Measurements from ENCODE around the gene ARHGAP9. TPM values are rescaled to one million over a fixed set of nuclear protein-coding genes. Genes with fewer than 3 reads are reported as not detected.
"Not testable (repeated sequence)": the region's sequence is repeated elsewhere in the genome, so short reads cannot be mapped to it uniquely, and the experiment has no call there.

The ARHGAP9 gene
- total and polyA plus RNA-seq, 8 donors = 2.3 to 28.1 (median 6.7) TPM; not detected in 1

GRCh38 chr12:57518176-57518919 lies 38.7 kb upstream of the ARHGAP9 start:
- TF ChIP-seq EP300 (IDR thresholded peaks at IDR 0.05) = no peak
- no peak for TF ChIP-seq POLR2AphosphoS5 (IDR thresholded peaks at IDR 0.05)
- TF ChIP-seq POLR2A (IDR thresholded peaks at IDR 0.05) = no peak
- TF ChIP-seq, protein P1, sequence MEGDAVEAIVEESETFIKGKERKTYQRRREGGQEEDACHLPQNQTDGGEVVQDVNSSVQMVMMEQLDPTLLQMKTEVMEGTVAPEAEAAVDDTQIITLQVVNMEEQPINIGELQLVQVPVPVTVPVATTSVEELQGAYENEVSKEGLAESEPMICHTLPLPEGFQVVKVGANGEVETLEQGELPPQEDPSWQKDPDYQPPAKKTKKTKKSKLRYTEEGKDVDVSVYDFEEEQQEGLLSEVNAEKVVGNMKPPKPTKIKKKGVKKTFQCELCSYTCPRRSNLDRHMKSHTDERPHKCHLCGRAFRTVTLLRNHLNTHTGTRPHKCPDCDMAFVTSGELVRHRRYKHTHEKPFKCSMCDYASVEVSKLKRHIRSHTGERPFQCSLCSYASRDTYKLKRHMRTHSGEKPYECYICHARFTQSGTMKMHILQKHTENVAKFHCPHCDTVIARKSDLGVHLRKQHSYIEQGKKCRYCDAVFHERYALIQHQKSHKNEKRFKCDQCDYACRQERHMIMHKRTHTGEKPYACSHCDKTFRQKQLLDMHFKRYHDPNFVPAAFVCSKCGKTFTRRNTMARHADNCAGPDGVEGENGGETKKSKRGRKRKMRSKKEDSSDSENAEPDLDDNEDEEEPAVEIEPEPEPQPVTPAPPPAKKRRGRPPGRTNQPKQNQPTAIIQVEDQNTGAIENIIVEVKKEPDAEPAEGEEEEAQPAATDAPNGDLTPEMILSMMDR (IDR thresholded peaks at IDR 0.05) = no peak
- Histone ChIP-seq H3K36me3 (peaks cover 45 to 50% (median 47%) of the 10 kb centered on the region in 4 donors), H3K4me3 (peak overlapping the region; percentile 72 to 86 (median 80)), H3K9me3 (no peaks in the 10 kb centered on the region), H3K4me1 (peaks cover 38 to 76% (median 61%) of the 10 kb centered on the region in 4 donors), H3K27me3 (no peaks in the 10 kb centered on the region), H3K27ac (peak overlapping the region; percentile 22 to 99 (median 99))
- WGBS, 5 donors = 58 to 76% (median 73%) methylated on average over 8 of the region's 8 CpGs
- DNase-seq = no peak
- intact Hi-C loops (cut with DNase I; ENCODE audit: low total_unique reads) = no loop called here

DNA sequence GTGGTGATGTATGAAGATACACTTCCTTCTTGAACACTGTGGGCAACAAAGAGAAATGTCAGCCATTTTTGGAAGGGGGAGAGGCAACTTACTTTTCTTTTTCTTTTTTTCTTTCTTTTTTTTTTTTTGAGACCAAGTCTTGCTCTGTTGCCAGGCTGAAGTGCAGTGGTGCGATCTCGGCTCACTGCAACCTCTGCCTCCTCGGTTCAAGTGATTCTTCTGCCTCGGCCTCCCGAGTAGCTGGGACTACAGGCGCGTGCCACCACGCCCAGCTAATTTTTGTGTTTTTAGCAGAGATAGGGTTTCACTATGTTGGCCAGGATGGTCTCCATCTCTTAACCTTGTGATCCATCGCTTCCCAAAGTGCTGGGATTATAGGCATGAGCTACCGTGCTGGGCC lies 38.1 kb upstream of the ARHGAP9 start:
- Histone ChIP-seq H3K4me1 (peaks cover 37 to 74% (median 59%) of the 10 kb centered on the region in 4 donors), H3K36me3 (peaks cover 51 to 56% (median 54%) of the 10 kb centered on the region in 4 donors), H3K27ac (peak overlapping the region; percentile 14 to 99 (median 99)), H3K4me3 (peak overlapping the region in 3 of 4 donors; percentile 72 to 86 (median 85))
- DNase-seq; intact Hi-C loops (cut with DNase I; ENCODE audit: low total_unique reads); H3K9me3 ChIP-seq; H3K27me3 ChIP-seq: not testable (repeated sequence)
- 78 to 90% (median 85%) methylated on average over 10 of the region's 10 CpGs for WGBS, 5 donors

DNA sequence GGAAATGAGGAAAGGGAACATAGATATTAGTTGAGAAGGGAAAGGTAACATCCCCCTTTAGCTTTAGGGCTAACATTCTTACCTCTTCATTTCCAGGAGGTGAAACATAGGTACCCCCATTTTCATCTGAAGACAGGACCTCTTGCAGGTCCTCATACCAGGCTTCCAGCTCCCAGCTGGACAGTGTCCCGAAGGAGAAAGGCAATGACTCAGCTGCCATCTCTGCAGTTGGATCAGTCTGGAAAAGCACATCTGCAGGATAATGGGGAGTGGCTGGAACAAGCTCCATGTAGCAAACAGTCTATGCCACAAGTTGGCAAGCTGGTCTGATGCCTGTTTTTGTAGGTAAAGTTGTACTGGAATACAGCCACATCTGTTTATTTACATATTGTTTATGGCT lies 37.5 kb upstream of the ARHGAP9 start:
- H3K27me3 ChIP-seq = no peaks in the 10 kb centered on the region
- WGBS, 5 donors = 21 to 87% (median 61%) methylated on average over 1 of the region's 1 CpG
- H3K27ac ChIP-seq = peak overlapping the region in 4 of 5 donors; percentile 98 to 99 (median 99)
- no peaks in the 10 kb centered on the region for H3K9me3 ChIP-seq
- TF ChIP-seq POLR2AphosphoS5 (IDR thresholded peaks at IDR 0.05) = peak in 1 of 3 donors; percentile 6
- TF ChIP-seq, protein P1 (IDR thresholded peaks at IDR 0.05) = no peak
- TF ChIP-seq POLR2A (IDR thresholded peaks at IDR 0.05) = no peak
- peaks cover 56 to 61% (median 59%) of the 10 kb centered on the region in 4 donors for H3K36me3 ChIP-seq
- intact Hi-C loops (cut with DNase I; ENCODE audit: low total_unique reads) = no loop called here
- no peak for DNase-seq
- H3K4me1 ChIP-seq = peaks cover 36 to 72% (median 58%) of the 10 kb centered on the region in 4 donors
- H3K4me3 ChIP-seq = peak overlapping the region in 2 of 4 donors; percentile 85 to 86

GRCh38 chr12:57516617-57517153 lies 37.0 kb upstream of the ARHGAP9 start:
- Histone ChIP-seq H3K9me3 (no peaks in the 10 kb centered on the region), H3K4me1 (peaks cover 31 to 67% (median 53%) of the 10 kb centered on the region in 4 donors), H3K4me3 (no peak overlapping the region), H3K36me3 (peaks cover 61 to 66% (median 64%) of the 10 kb centered on the region in 4 donors), H3K27ac (peak overlapping the region; percentile 13 to 99 (median 99)), H3K27me3 (no peaks in the 10 kb centered on the region)
- TF ChIP-seq POLR2A (IDR thresholded peaks at IDR 0.05) (no peak), POLR2AphosphoS5 (IDR thresholded peaks at IDR 0.05) (no peak), EP300 (IDR thresholded peaks at IDR 0.05) (no peak)
- TF ChIP-seq, protein P1 (IDR thresholded peaks at IDR 0.05) = no peak
- intact Hi-C loops (cut with DNase I; ENCODE audit: low total_unique reads) = no loop called here
- 81 to 88% (median 83%) methylated on average over 11 of the region's 11 CpGs for WGBS, 5 donors
- no peak for DNase-seq

All from stomach (tissue), 9 donors.